GM23248 (cell line): Measurements from ENCODE around the gene MRPS24. TPM values are rescaled to one million over a fixed set of nuclear protein-coding genes. Genes with fewer than 3 reads are reported as not detected.
A peak's percentile ranks its signal among the peaks of the same experiment; 100 is the strongest.

Experiments used
- DNase-seq: peaks from one replicate; pipeline ENCODE4 v3.0.0-alpha.2; 2015
- H2AFZ ChIP-seq: fragments of 200-600 bp; sonication (generic); 2 replicates; pipeline ENCODE4 v1.6.1; 2016; ENCODE audit warnings: antibody characterized with exemption
- H3F3A ChIP-seq: fragments of 200-600 bp; sonication (generic); 2 replicates; pipeline ENCODE4 v1.6.1; 2016; ENCODE audit warnings: mild to moderate bottlenecking, antibody characterized with exemption, mixed run types; ENCODE audit not compliant: insufficient read depth
- H3K27ac ChIP-seq: fragments of 200-600 bp; sonication (generic); 2 replicates; pipeline ENCODE4 v1.5.1; 2016; ENCODE audit warnings: mild to moderate bottlenecking
- H3K27me3 ChIP-seq: fragments of 200-600 bp; sonication (generic); replicated peaks from 2 replicates; pipeline ENCODE4 v1.6.1; 2016; ENCODE audit warnings: mild to moderate bottlenecking; ENCODE audit not compliant: insufficient read depth
- H3K36me3 ChIP-seq: fragments of 200-600 bp; sonication (generic); 2 replicates; pipeline ENCODE4 v1.6.1; 2016; ENCODE audit warnings: low read depth, mild to moderate bottlenecking
- H3K4me1 ChIP-seq: fragments of 200-600 bp; sonication (generic); 2 replicates; pipeline ENCODE4 v1.6.1; 2016; ENCODE audit warnings: mild to moderate bottlenecking; ENCODE audit not compliant: insufficient read depth
- H3K4me2 ChIP-seq: fragments of 200-600 bp; sonication (generic); one replicate; pipeline ENCODE4 v1.6.1; 2016; ENCODE audit warnings: mild to moderate bottlenecking; ENCODE audit not compliant: unreplicated experiment
- H3K4me3 ChIP-seq: fragments of 200-600 bp; sonication (generic); 2 replicates; pipeline ENCODE4 v1.5.1; 2016; ENCODE audit warnings: mild to moderate bottlenecking
- H3K79me2 ChIP-seq: fragments of 200-600 bp; sonication (generic); 2 replicates; pipeline ENCODE4 v1.6.1; 2016; ENCODE audit warnings: mild to moderate bottlenecking; ENCODE audit not compliant: insufficient read depth
- H3K9ac ChIP-seq: fragments of 200-600 bp; sonication (generic); 2 replicates; pipeline ENCODE4 v1.6.1; 2016; ENCODE audit warnings: mild to moderate bottlenecking
- H3K9me2 ChIP-seq: fragments of 200-600 bp; sonication (generic); 2 replicates; pipeline ENCODE4 v1.6.1; 2016; ENCODE audit warnings: mixed run types, mild to moderate bottlenecking, moderate library complexity; ENCODE audit not compliant: insufficient read depth
- H3K9me3 ChIP-seq: fragments of 200-600 bp; sonication (generic); one replicate; pipeline ENCODE4 v1.6.1; 2017; ENCODE audit warnings: low read depth
- H4K20me1 ChIP-seq: fragments of 200-600 bp; sonication (generic); 2 replicates; pipeline ENCODE4 v1.6.0; 2016; ENCODE audit not compliant: insufficient read depth
- EZH2 ChIP-seq: fragments of 200-600 bp; sonication (generic); IDR thresholded peaks from 2 replicates; pipeline ENCODE4 v1.6.1; 2018; ENCODE audit warnings: antibody characterized with exemption, mild to moderate bottlenecking; ENCODE audit not compliant: insufficient read depth, poor library complexity, severe bottlenecking
- EZH2phosphoT487 ChIP-seq: fragments of 200-600 bp; sonication (generic); IDR thresholded peaks from 2 replicates; pipeline ENCODE4 v1.6.1; 2018; ENCODE audit warnings: antibody characterized with exemption, moderate library complexity, mild to moderate bottlenecking, low read depth; ENCODE audit not compliant: insufficient read depth
- WGBS, 2 experiments: methylation state at CpG; one replicate each; pipeline ENCODE4 v1.1.6; 2015 to 2017; ENCODE audit warnings: low lambda C conversion rate in 2 of 2, low coverage in 1 of 2; ENCODE audit errors: missing lambda C conversion rate in 2 of 2; 5-methylcytosine and 5-hydroxymethylcytosine counted together
- in situ Hi-C: fragments of 300-500 bp; cut with MboI; formaldehyde crosslinking; loops from 2 replicates; pipeline ENCODE4 v1.15.0; 2020
- polyA plus RNA-seq: library from polyadenylated mRNA; unstranded; fragments of >200 nt; fragmentation: Nextera tagmentation; extraction: Ambion mirVana; gene quantifications from 2 replicates; pipeline ENCODE4 v1.2.1, GENCODE V29; 2016
- total RNA-seq: library from RNA; depleted of rRNA; stranded (reverse); fragments of >200 nt; shearing (Covaris generic); gene quantifications from 2 replicates; pipeline ENCODE4 v1.2.3, GENCODE V29; 2014

MRPS24 gene
- total and polyA plus RNA-seq, 2 experiments from 2014 or later: 113 to 163 TPM

GRCh38 chr7:43850348-43851116, 18.8 kb downstream of the MRPS24 start:
- Histone ChIP-seq H3K4me1 (no peaks in the 10 kb centered on the region), H4K20me1 (no peaks in the 10 kb centered on the region), H3K9me3 (no peaks in the 10 kb centered on the region), H3K36me3 (no peaks in the 10 kb centered on the region), H3F3A (no peaks in the 10 kb centered on the region), H3K9ac (no peak overlapping the region), H3K4me3 (no peak overlapping the region), H3K9me2 (no peaks in the 10 kb centered on the region), H3K27me3 (no peaks in the 10 kb centered on the region), H3K4me2 (no peak overlapping the region), H3K27ac (no peak overlapping the region), H3K79me2 (no peaks in the 10 kb centered on the region), H2AFZ (no peak overlapping the region)
- WGBS, 2 experiments: 88 to 93% methylated on average over 5 of the region's 5 CpGs
- no peak for TF ChIP-seq EZH2
- no peak for TF ChIP-seq EZH2phosphoT487
- in situ Hi-C loops: no loop called here
- no peak for DNase-seq

GRCh38 chr7:43849047-43849446, 20.3 kb downstream of the MRPS24 start:
- in situ Hi-C loops: loop anchor here (25.0 kb wide), 1 partner anchor 262 kb away; the partner anchor contains the start of gene STK17A
- no peak overlapping the region for H3K4me2 ChIP-seq
- no peak for DNase-seq

GRCh38 chr7:43847496-43847895, 21.8 kb downstream of the MRPS24 start:
- no peaks in the 10 kb centered on the region for H3K27me3 ChIP-seq
- no peaks in the 10 kb centered on the region for H3K9me2 ChIP-seq
- H3K4me1 ChIP-seq: no peaks in the 10 kb centered on the region
- peak; percentile 11 for DNase-seq
- 59 to 67% methylated on average over 4 of the region's 4 CpGs for WGBS, 2 experiments
- H4K20me1 ChIP-seq: no peaks in the 10 kb centered on the region
- peaks cover 7% of the 10 kb centered on the region; the same call in 1 of the 2 replicates for H3F3A ChIP-seq
- no peak overlapping the region for H3K4me3 ChIP-seq
- TF ChIP-seq EZH2phosphoT487 (no peak), EZH2 (no peak)
- H3K9ac ChIP-seq: no peak overlapping the region
- H3K36me3 ChIP-seq: no peaks in the 10 kb centered on the region
- no peaks in the 10 kb centered on the region for H3K79me2 ChIP-seq
- H3K27ac ChIP-seq: no peak overlapping the region
- no peak overlapping the region for H2AFZ ChIP-seq
- H3K4me2 ChIP-seq: no peak overlapping the region
- no peaks in the 10 kb centered on the region for H3K9me3 ChIP-seq
- in situ Hi-C loops: loop anchor here (25.0 kb wide), 1 partner anchor 260 kb away; the partner anchor contains the start of gene STK17A

More at GRCh38 chr7:43849047-43849446, 20.3 kb downstream of the MRPS24 start:
- H4K20me1 ChIP-seq: no peaks in the 10 kb centered on the region
- H3K36me3 ChIP-seq: no peaks in the 10 kb centered on the region
- no peak overlapping the region for H2AFZ ChIP-seq
- 67 to 71% methylated on average over 2 of the region's 2 CpGs for WGBS, 2 experiments
- H3K27ac ChIP-seq: no peak overlapping the region
- H3K4me3 ChIP-seq: no peak overlapping the region
- no peaks in the 10 kb centered on the region for H3K27me3 ChIP-seq
- no peaks in the 10 kb centered on the region for H3K4me1 ChIP-seq
- H3K9ac ChIP-seq: no peak overlapping the region
- no peaks in the 10 kb centered on the region for H3K9me2 ChIP-seq
- peaks cover 6% of the 10 kb centered on the region; the same call in 1 of the 2 replicates for H3F3A ChIP-seq
- no peaks in the 10 kb centered on the region for H3K79me2 ChIP-seq
- no peak for TF ChIP-seq EZH2phosphoT487
- TF ChIP-seq EZH2: no peak
- H3K9me3 ChIP-seq: no peaks in the 10 kb centered on the region

- no peak for DNase-seq
- H3K36me3 ChIP-seq: no peaks in the 10 kb centered on the region
- H3K79me2 ChIP-seq: no peaks in the 10 kb centered on the region
- TF ChIP-seq EZH2: no peak
- no peak for TF ChIP-seq EZH2phosphoT487
- no peak overlapping the region for H2AFZ ChIP-seq
- H3F3A ChIP-seq: peaks cover 7% of the 10 kb centered on the region; the same call in 1 of the 2 replicates
- in situ Hi-C loops: loop anchor here (25.0 kb wide), 1 partner anchor 257 kb away; the partner anchor contains the start of gene STK17A
- H3K4me2 ChIP-seq: no peak overlapping the region
- H3K27me3 ChIP-seq: no peaks in the 10 kb centered on the region
- H3K4me3 ChIP-seq: no peak overlapping the region
- no peaks in the 10 kb centered on the region for H4K20me1 ChIP-seq
- H3K9ac ChIP-seq: no peak overlapping the region
- no peaks in the 10 kb centered on the region for H3K9me3 ChIP-seq
- no peaks in the 10 kb centered on the region for H3K9me2 ChIP-seq
- WGBS, 2 experiments: 75 to 80% methylated on average over 2 of the region's 2 CpGs
- H3K27ac ChIP-seq: no peak overlapping the region
- H3K4me1 ChIP-seq: no peaks in the 10 kb centered on the region
Observed at GRCh38 chr7:43844662-43845061, 24.7 kb downstream of the MRPS24 start.
